Common myeloid progenitor, CD34-positive (primary cell): Measurements from ENCODE around the gene SLPI.

Experiments
- CTCF ChIA-PET: fragments of 350-600 bp; sonication (Branson Sonifier 250); formaldehyde crosslinking; loops from one replicate; lab custom pipeline; 2021; ENCODE audit warnings: antibody characterized with exemption; lab: Charles Lee
- POLR2A ChIA-PET: fragments of 350-600 bp; sonication (Branson Sonifier 250); formaldehyde crosslinking; loops from one replicate; lab custom pipeline; 2021; ENCODE audit warnings: antibody characterized with exemption; lab: Charles Lee
- DNase-seq, 3 donors: peaks; one replicate each; pipeline versions ENCODE4 v3.0.0 to v3.0.0-alpha.2; 2013
- H3K27ac ChIP-seq, 2 experiments: 1 replicate in 1 of 2; 2 replicates in 1 of 2; pipeline ENCODE4 v1.7.0; 2013; ENCODE audit warnings: inconsistent platforms in 2 of 2, low read length in 2 of 2, mild to moderate bottlenecking in 2 of 2, low read depth in 1 of 2, moderate library complexity in 1 of 2; ENCODE audit not compliant: severe bottlenecking in 2 of 2, insufficient read depth in 1 of 2, poor library complexity in 1 of 2
- H3K27me3 ChIP-seq, 5 experiments: replicated peaks in 2 of 5; 1 replicate in 3 of 5; 2 replicates in 2 of 5; pipeline versions ENCODE4 v1.6.1 to v1.7.0; 2013; ENCODE audit warnings: low read length in 4 of 5, mild to moderate bottlenecking in 2 of 5, moderate library complexity in 2 of 5, inconsistent platforms in 1 of 5; ENCODE audit not compliant: insufficient read depth in 5 of 5, control insufficient read depth in 4 of 5
- H3K36me3 ChIP-seq, 4 experiments: 1 replicate in 2 of 4; 2 replicates in 2 of 4; pipeline versions ENCODE4 v1.6.1 to v1.7.0; 2013; ENCODE audit warnings: low read length in 3 of 4, control low read depth in 1 of 4, mild to moderate bottlenecking in 1 of 4; ENCODE audit not compliant: control insufficient read depth in 4 of 4, insufficient read depth in 4 of 4
- H3K4me1 ChIP-seq, 4 experiments: 1 replicate in 3 of 4; 2 replicates in 1 of 4; pipeline versions ENCODE4 v1.6.1 to v1.7.1; 2013; ENCODE audit warnings: low read length in 3 of 4, mild to moderate bottlenecking in 3 of 4, control low read depth in 1 of 4, inconsistent platforms in 1 of 4, moderate library complexity in 1 of 4; ENCODE audit not compliant: control insufficient read depth in 4 of 4, insufficient read depth in 4 of 4; ENCODE audit errors: control extremely low read depth in 1 of 4
- H3K4me3 ChIP-seq, 7 experiments: 1 replicate in 4 of 7; 2 replicates in 3 of 7; pipeline versions ENCODE4 v1.5.1 to v1.7.0; 2013; ENCODE audit warnings: mild to moderate bottlenecking in 7 of 7, low read length in 6 of 7, moderate library complexity in 6 of 7, inconsistent platforms in 2 of 7, low read depth in 2 of 7, control low read depth in 1 of 7; ENCODE audit not compliant: insufficient read depth in 4 of 7, control insufficient read depth in 1 of 7; ENCODE audit errors: extremely low read depth in 1 of 7
- H3K9me3 ChIP-seq, 5 experiments: 1 replicate in 4 of 5; 2 replicates in 1 of 5; pipeline versions ENCODE4 v1.6.1 to v1.7.1; 2013; ENCODE audit warnings: low read length in 4 of 5, mild to moderate bottlenecking in 2 of 5, inconsistent platforms in 1 of 5, low read depth in 1 of 5, moderate library complexity in 1 of 5; ENCODE audit not compliant: control insufficient read depth in 4 of 5, insufficient read depth in 2 of 5; ENCODE audit errors: control extremely low read depth in 1 of 5
- WGBS: methylation state at CpG from one replicate; pipeline ENCODE4 v1.1.5; 2013; ENCODE audit not compliant: insufficient coverage; 5-methylcytosine and 5-hydroxymethylcytosine counted together

SLPI gene

GRCh38 chr20:45294659-45295058 lies 40.3 kb upstream of the SLPI start:
- Histone ChIP-seq H3K27ac (no peak overlapping the region), H3K4me1 (peaks cover 0 to 9% (median 8%) of the 10 kb centered on the region in 4 experiments), H3K9me3 (peaks cover 0 to 6% (median 4%) of the 10 kb centered on the region in 5 experiments), H3K36me3 (no peaks in the 10 kb centered on the region), H3K27me3 (peaks cover 3 to 39% (median 13%) of the 10 kb centered on the region in 5 experiments), H3K4me3 (no peak overlapping the region)
- DNase-seq = no peak
- POLR2A ChIA-PET = no interaction called here
- CTCF ChIA-PET = interaction anchor here (0.6 to 6.6 kb wide), 22 partner anchors 7 to 476 kb away, joined by 3 to 60 read pairs (median 5); partner anchors contain the start of genes KCNS1, MATN4 and RBPJL
- no CpG with 5 or more reads among the region's 1 CpG for WGBS

GRCh38 chr20:45294003-45294368 lies 39.6 kb upstream of the SLPI start:
- CTCF ChIA-PET = interaction anchor here (0.6 to 6.6 kb wide), 26 partner anchors 8 to 477 kb away, joined by 3 to 60 read pairs (median 5); partner anchors contain the start of genes KCNS1, MATN4 and RBPJL
- 91% methylated on average over 4 of the region's 5 CpGs for WGBS
- peak overlapping the region in 4 of 7 experiments; percentile 13 to 75 (median 65) for H3K4me3 ChIP-seq

GRCh38 chr20:45293041-45294002 lies 39.0 kb upstream of the SLPI start:
- POLR2A ChIA-PET = no interaction called here
- Histone ChIP-seq H3K4me3 (peak overlapping the region; percentile 13 to 75 (median 60)), H3K9me3 (peaks cover 0 to 6% (median 4%) of the 10 kb centered on the region in 5 experiments), H3K27me3 (peaks cover 3 to 39% (median 16%) of the 10 kb centered on the region in 5 experiments), H3K4me1 (peaks cover 0 to 9% (median 8%) of the 10 kb centered on the region in 4 experiments), H3K36me3 (no peaks in the 10 kb centered on the region), H3K27ac (no peak overlapping the region)
- peak; percentile 70 to 86 (median 84) for DNase-seq
- CTCF ChIA-PET = interaction anchor here (0.6 to 6.6 kb wide), 25 partner anchors 9 to 478 kb away, joined by 3 to 60 read pairs (median 5); partner anchors contain the start of genes KCNS1, MATN4 and RBPJL
- WGBS = 4% methylated on average over 62 of the region's 79 CpGs

More at GRCh38 chr20:45294003-45294368, 39.6 kb upstream of the SLPI start:
- DNase-seq = no peak
- Histone ChIP-seq H3K36me3 (no peaks in the 10 kb centered on the region), H3K4me1 (peaks cover 0 to 9% (median 8%) of the 10 kb centered on the region in 4 experiments), H3K27ac (no peak overlapping the region), H3K27me3 (peaks cover 3 to 39% (median 13%) of the 10 kb centered on the region in 5 experiments), H3K9me3 (peaks cover 0 to 6% (median 4%) of the 10 kb centered on the region in 5 experiments)
- POLR2A ChIA-PET = no interaction called here

- WGBS = 86% methylated on average over 1 of the region's 2 CpGs
- Histone ChIP-seq H3K4me3 (no peak overlapping the region), H3K27ac (no peak overlapping the region), H3K4me1 (peaks cover 0 to 9% (median 8%) of the 10 kb centered on the region in 4 experiments), H3K36me3 (no peaks in the 10 kb centered on the region), H3K9me3 (peaks cover 0 to 6% (median 4%) of the 10 kb centered on the region in 5 experiments), H3K27me3 (peaks cover 3 to 39% (median 19%) of the 10 kb centered on the region in 5 experiments)
- POLR2A ChIA-PET = no interaction called here
- DNase-seq = no peak
- CTCF ChIA-PET = interaction anchor here (0.6 to 6.6 kb wide), 19 partner anchors 8 to 412 kb away, joined by 3 to 60 read pairs (median 7); partner anchors contain the start of genes KCNS1, SLPI and WFDC10B
Observed at GRCh38 chr20:45292343-45292742, 38.0 kb upstream of the SLPI start.

- no peak overlapping the region for H3K27ac ChIP-seq
- POLR2A ChIA-PET = no interaction called here
- no peaks in the 10 kb centered on the region for H3K36me3 ChIP-seq
- CTCF ChIA-PET = interaction anchor here (0.9 to 6.6 kb wide), 20 partner anchors 11 to 543 kb away, joined by 3 to 60 read pairs (median 4); partner anchors contain the start of genes KCNS1 and SLPI
- 98% methylated on average over 8 of the region's 9 CpGs for WGBS
- peaks cover 0 to 9% (median 8%) of the 10 kb centered on the region in 4 experiments for H3K4me1 ChIP-seq
- DNase-seq = no peak
- peaks cover 0 to 6% (median 4%) of the 10 kb centered on the region in 5 experiments for H3K9me3 ChIP-seq
- no peak overlapping the region for H3K4me3 ChIP-seq
- peaks cover 3 to 39% (median 19%) of the 10 kb centered on the region in 5 experiments for H3K27me3 ChIP-seq
Observed at GRCh38 chr20:45291526-45291925, 37.2 kb upstream of the SLPI start.

GRCh38 chr20:45290677-45291355 lies 36.5 kb upstream of the SLPI start:
- POLR2A ChIA-PET = no interaction called here
- peak; percentile 76 to 85 (median 78) for DNase-seq
- WGBS = 25% methylated on average over 8 of the region's 8 CpGs
- Histone ChIP-seq H3K4me3 (no peak overlapping the region), H3K9me3 (peaks cover 0 to 6% (median 4%) of the 10 kb centered on the region in 5 experiments), H3K27me3 (peaks cover 3 to 39% (median 19%) of the 10 kb centered on the region in 5 experiments), H3K36me3 (no peaks in the 10 kb centered on the region), H3K27ac (no peak overlapping the region), H3K4me1 (peaks cover 0 to 9% (median 8%) of the 10 kb centered on the region in 4 experiments)
- CTCF ChIA-PET = interaction anchor here (0.8 to 6.6 kb wide), 24 partner anchors 8 to 543 kb away, joined by 3 to 60 read pairs (median 4); partner anchors contain the start of gene KCNS1
